ENCODE results near the gene FNIP1.
"Not testable (repeated sequence)": the region's sequence is repeated elsewhere in the genome, so short reads cannot be mapped to it uniquely, and the experiment has no call there.

The FNIP1 gene
- total RNA-seq: 61.5 to 109 reads per million in 2 donors

- DNase-seq: peak; percentile 97
These were observed at the start of gene FNIP1 for GRCh38 chr5:131796793-131797693. Gene FNIP1 (minus strand): TSS chr5:131797017. CDS start chr5:131796921, 96 bp downstream.

GRCh38 chr5:131846536-131846935 lies 49.7 kb upstream of the FNIP1 start:
- DNase-seq: no peak

GRCh38 chr5:131845828-131846227 lies 49.0 kb upstream of the FNIP1 start:
- DNase-seq: no peak

GRCh38 chr5:131842971-131843370 lies 46.2 kb upstream of the FNIP1 start:
- not testable (repeated sequence) for DNase-seq

DNA sequence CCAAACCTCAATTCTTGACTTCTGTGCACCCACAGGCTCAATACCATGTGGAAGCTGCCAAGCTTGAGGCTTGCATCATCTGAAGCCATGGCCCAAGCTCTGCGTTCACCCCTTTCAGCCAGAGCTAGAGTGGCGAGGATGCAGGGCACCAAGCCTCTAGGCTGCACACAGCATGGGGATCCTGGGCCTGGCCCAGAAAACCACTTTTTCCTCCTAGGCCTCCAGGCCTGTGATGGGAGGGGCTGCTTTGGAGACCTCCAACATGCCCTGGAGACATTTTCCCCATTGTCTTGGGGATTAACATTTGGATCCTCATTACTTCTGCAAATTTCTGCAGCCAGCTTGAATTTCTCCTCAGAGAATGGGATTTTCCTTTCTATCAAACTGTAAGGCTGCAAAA lies 35.9 kb upstream of the FNIP1 start:
- not testable (repeated sequence) for DNase-seq

- DNase-seq: no peak
These were observed 28.7 kb upstream of the FNIP1 start for GRCh38 chr5:131825404-131826013.

GRCh38 chr5:131824631-131825030 lies 27.8 kb upstream of the FNIP1 start:
- DNase-seq: no peak

DNA sequence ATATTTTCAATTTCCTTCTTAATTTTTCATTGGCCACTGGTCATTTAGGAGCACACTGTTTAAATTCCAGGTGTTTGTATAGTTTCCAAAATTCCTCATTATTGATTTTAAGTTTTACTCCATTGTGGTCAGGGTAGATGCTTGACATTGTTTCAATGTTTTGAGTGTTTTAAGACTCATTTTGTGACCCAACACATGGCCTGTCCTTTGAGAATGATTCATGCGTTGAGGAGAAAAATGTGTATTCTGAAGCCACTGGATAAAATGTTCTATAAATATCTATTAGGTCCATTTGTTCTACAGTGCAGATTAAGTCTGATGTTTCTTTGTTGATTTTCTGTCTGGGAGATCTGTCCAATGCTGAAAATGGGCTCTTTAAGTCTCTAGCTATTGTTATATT lies 24.4 kb upstream of the FNIP1 start:
- no peak for DNase-seq

GRCh38 chr5:131818001-131818724 lies 21.3 kb upstream of the FNIP1 start:
- no peak for DNase-seq

GRCh38 chr5:131814990-131815389 lies 18.2 kb upstream of the FNIP1 start:
- no peak for DNase-seq

- no peak for DNase-seq
These were observed 15.7 kb upstream of the FNIP1 start for GRCh38 chr5:131812371-131813160.

DNA sequence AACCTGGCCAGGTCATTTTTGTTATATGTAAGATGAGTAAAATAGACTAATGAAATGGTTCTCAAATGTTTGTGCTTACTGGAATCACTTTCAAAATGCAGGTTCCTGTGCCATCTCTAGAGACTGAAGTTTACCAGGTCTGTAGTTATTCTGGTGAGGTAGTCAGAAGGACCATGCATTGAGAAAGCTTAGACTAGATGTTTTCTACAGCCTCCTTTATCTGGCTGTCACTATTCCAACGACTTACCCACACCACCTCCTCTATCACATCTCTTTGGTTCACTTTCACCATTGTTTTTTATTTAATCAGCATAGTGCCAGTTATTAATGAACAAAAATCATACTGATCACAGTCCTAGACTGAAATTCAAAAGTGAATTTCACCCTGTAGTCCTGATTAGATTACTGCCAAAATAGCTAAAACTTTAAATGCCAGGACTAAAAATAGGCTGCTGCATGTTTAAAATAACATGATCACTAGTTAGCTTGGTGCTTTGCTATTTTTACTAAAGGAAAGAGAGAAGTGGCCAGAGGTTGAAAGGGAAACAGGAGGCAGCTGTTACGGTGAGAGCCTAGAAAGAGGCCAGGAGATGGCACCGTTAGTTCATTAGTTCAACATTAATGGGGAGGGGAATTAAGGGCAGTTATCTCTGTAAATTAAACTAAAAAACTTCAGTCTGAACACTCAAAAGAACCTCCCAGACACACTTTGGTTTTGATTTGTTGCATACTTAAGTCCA lies 13.9 kb upstream of the FNIP1 start:
- DNase-seq: no peak

DNA sequence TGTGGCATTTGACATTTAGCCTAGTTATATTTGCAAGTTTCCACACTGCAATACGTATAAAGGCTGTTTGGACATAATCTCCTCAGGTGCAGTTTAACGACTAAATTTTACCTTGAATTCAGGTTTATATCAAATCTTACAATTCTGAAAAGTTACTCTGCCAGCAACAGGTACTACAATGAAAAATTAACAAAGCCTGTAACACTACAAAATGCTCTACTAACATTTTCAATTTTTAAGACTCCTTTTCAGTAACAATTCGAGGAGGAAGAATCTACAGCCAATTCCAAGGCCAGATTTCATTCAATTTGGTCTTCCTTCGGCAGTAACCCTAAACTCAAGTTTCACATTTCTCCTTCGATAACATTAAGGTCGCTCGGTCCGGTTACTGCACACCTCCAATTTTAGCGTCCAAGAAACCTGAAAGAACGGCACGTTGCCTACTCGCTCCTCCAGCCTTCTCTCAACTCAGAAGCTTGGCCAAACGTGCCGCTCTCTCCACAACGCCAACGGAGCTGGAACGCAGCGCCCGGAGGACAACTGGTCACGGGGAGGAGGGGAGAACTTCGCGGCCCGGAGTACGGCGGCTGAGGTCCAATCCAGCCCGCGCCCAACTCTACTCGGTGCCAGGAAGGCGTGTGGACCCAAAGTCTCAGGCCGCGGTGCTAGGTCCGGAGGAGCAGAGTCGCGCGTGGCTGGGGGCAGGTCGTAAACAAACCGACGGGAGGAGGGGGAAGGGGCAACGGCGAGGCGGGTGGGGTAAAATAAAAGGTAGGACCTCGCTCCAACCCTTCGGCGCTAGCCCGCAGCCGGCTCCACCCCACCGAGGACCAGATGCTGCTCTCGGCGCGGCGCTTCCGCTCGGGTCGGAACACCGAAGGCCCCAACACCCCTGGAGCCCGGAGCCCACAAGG lies 681 bp downstream of the FNIP1 start:
- peak; percentile 27 for DNase-seq

DNA sequence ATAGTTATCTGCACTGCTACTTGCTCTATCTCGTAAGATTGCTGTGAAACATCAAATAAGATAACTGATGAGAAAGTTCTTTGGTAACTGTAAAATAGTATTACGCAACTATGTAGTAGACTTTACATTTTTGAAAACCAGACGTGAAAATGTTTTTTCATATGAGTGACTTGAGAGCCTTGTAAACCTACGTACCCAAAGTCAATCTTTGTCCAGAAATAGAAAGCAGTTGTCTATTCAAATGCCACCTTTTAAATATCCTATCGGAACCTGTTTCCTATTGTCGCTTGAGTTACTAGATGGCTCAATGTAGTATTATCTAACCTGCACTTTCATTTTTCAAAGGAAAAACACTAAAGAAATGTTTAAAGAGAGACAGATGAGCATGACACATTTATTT lies 1.6 kb downstream of the FNIP1 start:
- DNase-seq: no peak

GRCh38 chr5:131794586-131794985 lies 2.2 kb downstream of the FNIP1 start:
- DNase-seq: no peak

DNA sequence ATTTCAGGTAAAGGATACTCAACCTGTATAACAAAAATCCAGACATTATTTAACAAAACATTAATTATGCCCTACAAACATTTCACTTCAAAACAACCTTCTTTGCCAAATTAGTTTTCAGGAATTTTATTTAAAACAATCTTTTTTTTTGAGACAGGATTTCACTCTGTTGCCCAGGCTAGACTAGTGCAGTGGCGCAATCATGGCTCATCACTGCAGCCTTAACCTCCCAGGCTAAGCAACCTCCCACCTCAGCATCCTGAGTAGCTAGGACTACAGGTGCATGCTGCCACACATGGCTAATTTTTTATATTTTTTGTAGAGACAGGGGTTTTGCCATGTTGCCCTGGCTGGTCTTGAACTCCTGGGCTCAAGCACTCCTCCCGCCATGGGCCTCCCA lies 3.9 kb downstream of the FNIP1 start:
- no peak for DNase-seq

DNA sequence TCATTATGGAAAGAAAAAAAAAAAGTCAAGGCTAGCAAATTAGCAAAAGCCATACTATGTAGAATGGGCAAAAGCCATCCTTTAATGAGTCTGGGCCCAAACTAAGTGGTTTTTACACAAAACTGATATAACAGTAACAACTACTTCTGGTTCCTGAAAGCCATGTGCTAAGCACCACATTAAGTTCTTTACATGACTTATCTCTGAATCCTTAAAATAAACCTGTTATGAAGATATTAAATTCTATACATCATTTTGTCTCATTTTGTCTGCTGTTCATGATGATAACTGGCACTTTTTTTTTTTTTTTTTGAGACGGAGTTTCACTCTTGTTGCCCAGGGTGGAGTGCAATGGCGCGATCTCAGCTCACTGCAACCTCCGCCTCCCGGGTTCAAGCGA lies 5.0 kb downstream of the FNIP1 start:
- no peak for DNase-seq

- DNase-seq: no peak
These were observed 6.3 kb downstream of the FNIP1 start for GRCh38 chr5:131790550-131790949.

GRCh38 chr5:131789765-131790164 lies 7.1 kb downstream of the FNIP1 start:
- DNase-seq: no peak

DNA sequence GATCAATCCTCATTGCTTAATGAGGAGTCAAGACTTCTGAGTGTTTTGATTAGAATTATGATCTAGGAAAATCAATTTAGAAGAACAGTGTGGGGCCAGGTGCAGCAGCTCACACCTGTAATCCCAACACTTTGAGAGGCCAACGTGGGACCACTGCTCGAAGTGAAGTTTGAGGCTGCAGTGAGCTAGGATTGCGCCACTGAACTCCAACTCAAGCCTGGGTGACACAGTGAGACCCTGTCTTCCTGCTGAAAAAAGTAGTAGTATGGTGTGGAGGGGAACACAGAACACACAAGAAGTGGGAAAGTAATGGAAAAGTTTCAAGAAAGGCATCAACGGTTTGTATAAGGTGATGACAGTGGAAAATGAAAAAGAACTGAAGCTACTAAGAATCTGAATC lies 9.1 kb downstream of the FNIP1 start:
- no peak for DNase-seq
